HFF-Myc (cell line): ENCODE measurements around the gene TXLNB.

Source experiments
- DNase-seq: peaks from one replicate; pipeline ENCODE4 v3.0.0-alpha.2; 2011; ENCODE audit warnings: low read depth; ENCODE audit errors: extremely low read depth
- H3K4me3 ChIP-seq: replicated peaks from 2 replicates; pipeline ENCODE4 v1.5.1; 2011; ENCODE audit warnings: low read depth, mild to moderate bottlenecking, control low read depth, low read length
- CTCF ChIP-seq: IDR thresholded peaks from 2 replicates; pipeline ENCODE4 v1.5.1; 2012; ENCODE audit warnings: mild to moderate bottlenecking, low read depth, low read length, control low read depth; ENCODE audit errors: missing control alignments

The TXLNB gene

GRCh38 chr6:139278190-139278589, 13.6 kb downstream of the TXLNB start:
- DNase-seq, result no peak
- TF ChIP-seq CTCF, result no peak
- no peak overlapping the region for H3K4me3 ChIP-seq

GRCh38 chr6:139277587-139277986, 14.2 kb downstream of the TXLNB start:
- no peak overlapping the region for H3K4me3 ChIP-seq
- DNase-seq, result no peak
- no peak for TF ChIP-seq CTCF

- no peak overlapping the region for H3K4me3 ChIP-seq
- no peak for TF ChIP-seq CTCF
- DNase-seq, result no peak
These were observed 14.6 kb downstream of the TXLNB start for GRCh38 chr6:139277161-139277560.

- TF ChIP-seq CTCF, result no peak
- DNase-seq, result no peak
- no peak overlapping the region for H3K4me3 ChIP-seq
These were observed 16.3 kb downstream of the TXLNB start for GRCh38 chr6:139275279-139276055.

- DNase-seq, result no peak
- TF ChIP-seq CTCF, result no peak
- H3K4me3 ChIP-seq, result no peak overlapping the region
These were observed 20.7 kb downstream of the TXLNB start for GRCh38 chr6:139271056-139271455.

GRCh38 chr6:139270249-139270648, 21.5 kb downstream of the TXLNB start:
- H3K4me3 ChIP-seq, result no peak overlapping the region
- no peak for TF ChIP-seq CTCF
- no peak for DNase-seq

GRCh38 chr6:139265512-139266190, 26.1 kb downstream of the TXLNB start:
- no peak overlapping the region for H3K4me3 ChIP-seq
- no peak for DNase-seq
- TF ChIP-seq CTCF, result no peak
